WI38 (cell line): ENCODE measurements around the gene UBAP2.

ENCODE experiments used
- H3K4me3 ChIP-seq: 2 replicates; pipeline ENCODE4 v1.5.1; 2011; ENCODE audit warnings: low read depth, mild to moderate bottlenecking, control low read depth, low read length
- TF ChIP-seq, protein P1 (sequence below): IDR thresholded peaks from 2 replicates; pipeline ENCODE4 v1.5.1; 2012; ENCODE audit warnings: low read depth, mild to moderate bottlenecking, control low read depth, low read length

Gene UBAP2

DNA sequence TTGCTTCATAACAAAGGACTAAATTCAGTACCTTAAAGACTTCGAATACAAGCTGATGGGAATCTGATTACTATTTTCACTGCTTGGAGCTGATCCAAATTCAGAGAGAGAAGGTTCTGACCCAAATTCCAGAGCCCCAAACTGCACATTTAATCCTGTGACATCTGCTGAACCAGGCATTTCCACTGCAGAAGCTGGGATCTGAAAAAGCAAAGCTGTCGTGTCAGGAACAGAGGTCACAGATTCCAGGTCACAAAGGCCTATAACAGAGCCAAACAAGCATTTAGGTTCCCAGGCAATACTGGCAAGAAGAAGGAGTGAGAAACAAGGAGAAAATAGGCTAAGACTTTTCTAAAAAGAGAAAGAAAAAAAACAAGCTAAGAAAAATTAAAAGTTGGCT is 105.3 kb downstream of the UBAP2 start:
- TF ChIP-seq, protein P1, sequence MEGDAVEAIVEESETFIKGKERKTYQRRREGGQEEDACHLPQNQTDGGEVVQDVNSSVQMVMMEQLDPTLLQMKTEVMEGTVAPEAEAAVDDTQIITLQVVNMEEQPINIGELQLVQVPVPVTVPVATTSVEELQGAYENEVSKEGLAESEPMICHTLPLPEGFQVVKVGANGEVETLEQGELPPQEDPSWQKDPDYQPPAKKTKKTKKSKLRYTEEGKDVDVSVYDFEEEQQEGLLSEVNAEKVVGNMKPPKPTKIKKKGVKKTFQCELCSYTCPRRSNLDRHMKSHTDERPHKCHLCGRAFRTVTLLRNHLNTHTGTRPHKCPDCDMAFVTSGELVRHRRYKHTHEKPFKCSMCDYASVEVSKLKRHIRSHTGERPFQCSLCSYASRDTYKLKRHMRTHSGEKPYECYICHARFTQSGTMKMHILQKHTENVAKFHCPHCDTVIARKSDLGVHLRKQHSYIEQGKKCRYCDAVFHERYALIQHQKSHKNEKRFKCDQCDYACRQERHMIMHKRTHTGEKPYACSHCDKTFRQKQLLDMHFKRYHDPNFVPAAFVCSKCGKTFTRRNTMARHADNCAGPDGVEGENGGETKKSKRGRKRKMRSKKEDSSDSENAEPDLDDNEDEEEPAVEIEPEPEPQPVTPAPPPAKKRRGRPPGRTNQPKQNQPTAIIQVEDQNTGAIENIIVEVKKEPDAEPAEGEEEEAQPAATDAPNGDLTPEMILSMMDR = no peak

DNA sequence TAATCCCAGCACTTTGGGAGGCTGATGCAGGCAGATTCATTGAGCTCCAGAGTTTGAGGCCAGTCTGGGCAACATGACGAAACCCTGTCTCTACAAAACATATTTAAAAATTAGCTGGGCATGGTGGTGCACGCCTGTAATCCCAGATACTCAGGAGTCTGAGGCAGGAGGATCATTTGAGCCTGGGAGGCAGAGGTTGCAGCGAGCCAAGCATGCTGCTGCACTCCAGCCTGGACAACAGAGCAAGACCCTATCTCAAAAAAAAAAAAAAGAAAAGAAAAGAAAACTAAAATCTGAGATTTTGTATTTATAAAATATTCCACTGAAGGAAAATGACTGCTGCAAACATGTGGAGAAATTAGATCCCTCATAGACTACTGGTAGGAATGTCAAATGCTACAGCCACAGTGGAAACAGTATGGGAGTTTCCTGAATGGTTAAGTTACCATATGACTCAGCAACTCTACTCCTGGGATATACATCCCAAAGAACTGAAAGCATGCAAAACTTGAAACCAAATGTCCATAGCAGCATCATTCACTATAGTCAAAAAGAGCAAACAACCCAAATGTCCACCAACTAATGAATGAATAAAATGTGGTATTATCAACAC is 106.1 kb downstream of the UBAP2 start:
- H3K4me3 ChIP-seq = no peak overlapping the region
- TF ChIP-seq, protein P1 = peak; percentile 33; the same call in 1 of the 2 replicates

More for the DNA sequence above, 105.3 kb downstream of the UBAP2 start:
- H3K4me3 ChIP-seq = no peak overlapping the region

DNA sequence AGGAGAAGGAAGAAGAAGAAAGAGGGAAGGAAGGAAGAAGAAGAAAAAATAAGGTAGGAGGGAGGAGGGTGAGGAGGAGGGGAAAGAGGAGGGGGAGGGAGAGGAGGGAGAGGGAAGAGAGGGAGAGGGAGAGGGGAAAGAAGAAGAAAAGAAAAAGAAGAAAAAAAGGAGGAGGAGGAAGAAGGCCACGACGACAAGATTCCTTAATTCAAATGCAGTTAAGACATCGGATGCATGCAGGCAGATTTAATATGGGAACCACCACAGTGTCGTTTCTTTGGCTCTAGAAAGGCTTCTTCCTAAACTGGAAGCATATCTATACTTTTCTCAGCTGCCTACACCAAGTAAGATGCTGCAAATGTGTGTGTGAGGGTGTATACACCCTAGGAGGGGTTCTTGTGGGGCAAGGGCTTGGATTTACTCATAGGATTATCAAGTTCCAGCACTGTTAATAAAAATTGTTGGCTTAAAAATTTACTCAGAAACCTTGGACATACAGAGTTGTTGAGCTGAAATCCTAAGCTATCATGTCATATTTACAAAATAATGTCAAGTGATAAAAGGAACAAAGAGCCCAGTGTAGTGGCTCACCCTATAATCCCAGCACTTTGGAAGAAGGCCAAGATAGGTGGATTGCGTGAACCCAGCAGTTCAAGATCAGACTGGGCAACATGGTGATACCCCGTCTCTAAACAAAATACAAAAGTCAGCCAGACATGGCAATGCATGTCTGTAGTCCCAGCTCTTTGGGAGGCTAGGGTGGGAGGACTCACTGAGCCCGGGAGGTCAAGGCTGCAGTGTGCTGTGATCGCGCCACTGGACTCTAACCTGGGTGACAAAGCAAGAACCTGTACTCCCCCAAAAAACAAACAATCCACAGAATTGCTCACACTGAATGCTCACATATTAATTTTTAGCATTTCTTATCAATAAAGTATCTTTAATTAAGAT is 108.5 kb downstream of the UBAP2 start:
- TF ChIP-seq, protein P1 = no peak
- H3K4me3 ChIP-seq = no peak overlapping the region

DNA sequence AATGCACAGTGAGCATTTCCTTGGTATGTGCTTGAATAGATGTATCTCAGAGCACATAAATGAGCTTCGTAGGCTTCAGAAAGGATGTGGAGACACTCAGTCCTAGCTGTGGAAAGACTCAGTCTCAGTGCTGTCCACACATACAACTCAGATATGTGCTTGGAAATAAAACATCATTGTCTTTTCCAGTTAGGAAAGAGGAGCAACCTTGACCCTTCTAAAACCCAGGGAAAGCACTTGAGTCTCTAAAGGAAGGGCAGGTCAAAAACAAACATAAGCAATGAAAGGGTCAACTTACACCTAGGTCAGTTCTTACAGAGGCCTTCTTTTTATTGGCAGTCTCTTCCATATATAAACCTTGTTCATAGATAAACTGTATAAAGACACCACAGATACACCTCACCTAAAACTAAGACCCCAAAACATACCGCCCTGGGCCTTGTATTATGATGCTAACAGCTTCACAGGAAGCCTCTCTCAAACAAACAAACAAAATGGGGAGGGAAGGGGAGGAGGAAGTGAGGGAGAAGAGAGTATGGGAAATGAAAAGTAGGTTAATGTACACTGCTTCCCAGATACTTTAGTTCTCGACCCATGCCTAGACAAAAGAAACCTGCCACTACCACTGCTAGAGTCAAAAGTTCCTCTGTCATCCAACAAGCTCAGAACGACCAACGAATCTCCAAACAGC is 114.4 kb downstream of the UBAP2 start:
- no peak overlapping the region for H3K4me3 ChIP-seq
- TF ChIP-seq, protein P1 = no peak

DNA sequence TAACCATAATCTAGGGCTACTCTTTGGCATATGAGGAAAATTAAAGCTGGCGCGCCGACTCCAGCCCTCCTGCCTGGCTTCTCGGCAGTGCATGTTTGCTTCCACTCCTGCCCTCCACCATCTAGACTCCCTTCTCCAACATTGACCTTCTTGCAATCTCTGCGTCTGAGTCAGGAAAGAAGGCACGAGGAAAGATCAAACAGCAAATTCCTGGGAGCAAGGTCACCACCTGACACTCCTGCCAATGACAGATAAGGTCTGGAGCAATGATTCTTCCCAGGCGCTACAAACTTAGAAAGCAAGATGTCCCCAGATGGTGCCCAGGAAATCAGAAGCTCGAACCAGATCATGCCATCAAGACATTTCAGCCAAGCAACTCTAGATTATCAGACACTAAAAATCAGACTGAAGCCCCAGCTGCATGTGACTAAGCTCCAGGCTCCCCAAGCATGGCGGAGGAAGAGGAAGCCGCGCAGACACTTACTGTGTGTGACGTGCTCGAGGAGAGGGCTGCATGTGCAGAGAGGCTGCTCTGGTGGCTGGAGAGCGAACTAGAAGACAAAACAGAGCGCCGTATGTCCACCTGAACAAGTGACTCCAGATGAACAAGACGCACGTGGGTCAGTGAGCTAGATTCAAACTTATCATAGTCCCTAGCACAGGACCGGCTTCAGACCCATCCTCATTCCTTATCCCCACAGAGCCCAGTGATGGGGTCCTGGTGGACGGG is 116.4 kb downstream of the UBAP2 start:
- no peak overlapping the region for H3K4me3 ChIP-seq

DNA sequence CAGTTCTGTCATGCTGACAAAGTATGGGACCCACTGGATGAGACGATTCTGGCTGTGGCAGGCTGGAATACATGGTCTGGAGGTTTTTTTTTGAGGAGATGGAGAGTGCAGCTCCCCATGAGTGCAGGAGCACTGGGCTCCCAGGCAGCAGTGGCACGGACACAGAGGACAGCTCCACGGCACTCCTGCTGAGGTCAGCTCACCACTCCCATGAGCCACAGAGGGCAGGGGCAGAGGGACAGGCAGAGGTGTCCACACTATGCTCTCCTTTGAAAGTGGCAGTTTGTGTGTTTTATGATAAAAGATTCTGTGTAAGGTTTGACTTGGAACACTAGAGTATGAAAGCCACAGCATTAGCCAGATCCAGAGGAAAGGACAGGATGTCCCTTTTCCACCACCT is 117.4 kb downstream of the UBAP2 start:
- H3K4me3 ChIP-seq = no peak overlapping the region

More for the DNA sequence above, 116.4 kb downstream of the UBAP2 start:
- TF ChIP-seq, protein P1 = no peak

More for the DNA sequence above, 117.4 kb downstream of the UBAP2 start:
- TF ChIP-seq, protein P1 = no peak
